Liver (tissue), 2 donors: ENCODE measurements around the gene CD84.

Experiments
- TF ChIP-seq, protein P1 (sequence below): IDR thresholded peaks from 2 replicates; pipeline ENCODE4 v1.6.1; 2016; ENCODE audit warnings: antibody characterized with exemption, mild to moderate bottlenecking
- TF ChIP-seq, protein P2 (sequence below): fragments of 150-350 bp; IDR thresholded peaks from 2 replicates; pipeline ENCODE4 v1.5.1; 2017; ENCODE audit warnings: improper control_type of control experiment, low read depth, low read length; ENCODE audit not compliant: missing input control
- TF ChIP-seq, protein P3 (sequence below): IDR thresholded peaks from 2 replicates; pipeline ENCODE4 v1.6.1; 2016; ENCODE audit warnings: antibody characterized with exemption
- donor health status: healthy.

DNA sequence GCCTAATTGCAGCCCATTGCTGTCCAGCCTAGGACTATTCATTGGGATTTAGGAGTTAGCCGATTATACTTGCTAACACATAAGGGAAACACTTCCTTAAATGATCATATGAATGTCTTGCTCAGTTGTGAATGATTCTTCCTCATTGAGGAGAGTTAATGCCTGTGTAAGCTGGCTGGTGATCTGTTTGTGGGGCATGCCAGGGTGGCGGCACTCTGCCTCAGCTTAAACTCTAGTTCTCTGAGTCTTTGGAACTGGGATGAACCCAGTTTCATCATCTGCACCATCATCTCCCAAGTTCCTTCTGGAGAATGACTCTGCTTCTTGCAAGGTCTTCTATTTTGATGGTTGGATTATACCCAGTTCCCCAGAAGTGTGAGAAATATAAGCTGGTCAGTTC lies 32.4 kb downstream of the CD84 start:
- TF ChIP-seq, protein P1, sequence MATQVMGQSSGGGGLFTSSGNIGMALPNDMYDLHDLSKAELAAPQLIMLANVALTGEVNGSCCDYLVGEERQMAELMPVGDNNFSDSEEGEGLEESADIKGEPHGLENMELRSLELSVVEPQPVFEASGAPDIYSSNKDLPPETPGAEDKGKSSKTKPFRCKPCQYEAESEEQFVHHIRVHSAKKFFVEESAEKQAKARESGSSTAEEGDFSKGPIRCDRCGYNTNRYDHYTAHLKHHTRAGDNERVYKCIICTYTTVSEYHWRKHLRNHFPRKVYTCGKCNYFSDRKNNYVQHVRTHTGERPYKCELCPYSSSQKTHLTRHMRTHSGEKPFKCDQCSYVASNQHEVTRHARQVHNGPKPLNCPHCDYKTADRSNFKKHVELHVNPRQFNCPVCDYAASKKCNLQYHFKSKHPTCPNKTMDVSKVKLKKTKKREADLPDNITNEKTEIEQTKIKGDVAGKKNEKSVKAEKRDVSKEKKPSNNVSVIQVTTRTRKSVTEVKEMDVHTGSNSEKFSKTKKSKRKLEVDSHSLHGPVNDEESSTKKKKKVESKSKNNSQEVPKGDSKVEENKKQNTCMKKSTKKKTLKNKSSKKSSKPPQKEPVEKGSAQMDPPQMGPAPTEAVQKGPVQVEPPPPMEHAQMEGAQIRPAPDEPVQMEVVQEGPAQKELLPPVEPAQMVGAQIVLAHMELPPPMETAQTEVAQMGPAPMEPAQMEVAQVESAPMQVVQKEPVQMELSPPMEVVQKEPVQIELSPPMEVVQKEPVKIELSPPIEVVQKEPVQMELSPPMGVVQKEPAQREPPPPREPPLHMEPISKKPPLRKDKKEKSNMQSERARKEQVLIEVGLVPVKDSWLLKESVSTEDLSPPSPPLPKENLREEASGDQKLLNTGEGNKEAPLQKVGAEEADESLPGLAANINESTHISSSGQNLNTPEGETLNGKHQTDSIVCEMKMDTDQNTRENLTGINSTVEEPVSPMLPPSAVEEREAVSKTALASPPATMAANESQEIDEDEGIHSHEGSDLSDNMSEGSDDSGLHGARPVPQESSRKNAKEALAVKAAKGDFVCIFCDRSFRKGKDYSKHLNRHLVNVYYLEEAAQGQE, result no peak
- TF ChIP-seq, protein P2, sequence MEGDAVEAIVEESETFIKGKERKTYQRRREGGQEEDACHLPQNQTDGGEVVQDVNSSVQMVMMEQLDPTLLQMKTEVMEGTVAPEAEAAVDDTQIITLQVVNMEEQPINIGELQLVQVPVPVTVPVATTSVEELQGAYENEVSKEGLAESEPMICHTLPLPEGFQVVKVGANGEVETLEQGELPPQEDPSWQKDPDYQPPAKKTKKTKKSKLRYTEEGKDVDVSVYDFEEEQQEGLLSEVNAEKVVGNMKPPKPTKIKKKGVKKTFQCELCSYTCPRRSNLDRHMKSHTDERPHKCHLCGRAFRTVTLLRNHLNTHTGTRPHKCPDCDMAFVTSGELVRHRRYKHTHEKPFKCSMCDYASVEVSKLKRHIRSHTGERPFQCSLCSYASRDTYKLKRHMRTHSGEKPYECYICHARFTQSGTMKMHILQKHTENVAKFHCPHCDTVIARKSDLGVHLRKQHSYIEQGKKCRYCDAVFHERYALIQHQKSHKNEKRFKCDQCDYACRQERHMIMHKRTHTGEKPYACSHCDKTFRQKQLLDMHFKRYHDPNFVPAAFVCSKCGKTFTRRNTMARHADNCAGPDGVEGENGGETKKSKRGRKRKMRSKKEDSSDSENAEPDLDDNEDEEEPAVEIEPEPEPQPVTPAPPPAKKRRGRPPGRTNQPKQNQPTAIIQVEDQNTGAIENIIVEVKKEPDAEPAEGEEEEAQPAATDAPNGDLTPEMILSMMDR, result no peak
- TF ChIP-seq, protein P3, sequence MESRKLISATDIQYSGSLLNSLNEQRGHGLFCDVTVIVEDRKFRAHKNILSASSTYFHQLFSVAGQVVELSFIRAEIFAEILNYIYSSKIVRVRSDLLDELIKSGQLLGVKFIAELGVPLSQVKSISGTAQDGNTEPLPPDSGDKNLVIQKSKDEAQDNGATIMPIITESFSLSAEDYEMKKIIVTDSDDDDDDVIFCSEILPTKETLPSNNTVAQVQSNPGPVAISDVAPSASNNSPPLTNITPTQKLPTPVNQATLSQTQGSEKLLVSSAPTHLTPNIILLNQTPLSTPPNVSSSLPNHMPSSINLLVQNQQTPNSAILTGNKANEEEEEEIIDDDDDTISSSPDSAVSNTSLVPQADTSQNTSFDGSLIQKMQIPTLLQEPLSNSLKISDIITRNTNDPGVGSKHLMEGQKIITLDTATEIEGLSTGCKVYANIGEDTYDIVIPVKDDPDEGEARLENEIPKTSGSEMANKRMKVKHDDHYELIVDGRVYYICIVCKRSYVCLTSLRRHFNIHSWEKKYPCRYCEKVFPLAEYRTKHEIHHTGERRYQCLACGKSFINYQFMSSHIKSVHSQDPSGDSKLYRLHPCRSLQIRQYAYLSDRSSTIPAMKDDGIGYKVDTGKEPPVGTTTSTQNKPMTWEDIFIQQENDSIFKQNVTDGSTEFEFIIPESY, result no peak
